ENCODE results near the gene VSX1.

VSX1 gene

DNA sequence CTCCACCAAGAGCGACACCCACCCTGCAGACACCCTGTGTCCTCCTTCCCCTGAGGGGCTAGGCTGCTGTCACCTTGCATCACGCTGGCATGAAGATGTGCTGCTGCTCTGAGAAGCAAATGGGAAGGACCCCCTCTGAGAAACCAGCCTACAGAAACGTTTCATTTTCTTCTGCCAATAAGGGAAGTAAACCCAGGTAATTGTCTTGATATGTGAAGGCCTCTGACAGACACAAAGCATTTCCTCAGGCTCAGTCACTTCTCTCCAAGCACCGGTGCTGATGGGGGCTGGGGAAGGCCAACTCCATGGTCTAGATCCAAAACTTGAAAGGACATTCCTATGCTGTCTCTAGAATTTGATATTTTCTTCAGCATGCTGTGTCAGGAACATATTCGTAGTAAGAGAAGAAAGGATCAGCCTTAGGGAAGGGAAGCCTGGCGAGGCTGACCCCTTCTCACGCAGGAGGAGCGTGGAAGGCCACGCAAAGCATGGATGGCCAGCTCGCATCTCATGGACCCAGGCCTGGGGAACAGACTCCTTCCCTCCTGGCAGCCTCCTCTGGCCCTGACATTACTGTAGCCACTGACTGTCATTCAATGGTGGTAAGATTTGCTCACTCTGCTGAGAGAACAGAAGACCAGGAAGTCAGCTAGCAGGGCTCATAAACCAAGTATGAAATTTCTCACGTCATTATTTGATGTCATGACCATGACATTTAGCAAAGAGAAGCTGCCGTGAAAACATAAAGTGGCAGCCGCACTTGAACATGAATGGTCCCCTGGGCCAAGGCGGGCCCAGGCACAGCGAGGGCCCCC, 44.4 kb downstream of the VSX1 start:
- no peak for DNase-seq

DNA sequence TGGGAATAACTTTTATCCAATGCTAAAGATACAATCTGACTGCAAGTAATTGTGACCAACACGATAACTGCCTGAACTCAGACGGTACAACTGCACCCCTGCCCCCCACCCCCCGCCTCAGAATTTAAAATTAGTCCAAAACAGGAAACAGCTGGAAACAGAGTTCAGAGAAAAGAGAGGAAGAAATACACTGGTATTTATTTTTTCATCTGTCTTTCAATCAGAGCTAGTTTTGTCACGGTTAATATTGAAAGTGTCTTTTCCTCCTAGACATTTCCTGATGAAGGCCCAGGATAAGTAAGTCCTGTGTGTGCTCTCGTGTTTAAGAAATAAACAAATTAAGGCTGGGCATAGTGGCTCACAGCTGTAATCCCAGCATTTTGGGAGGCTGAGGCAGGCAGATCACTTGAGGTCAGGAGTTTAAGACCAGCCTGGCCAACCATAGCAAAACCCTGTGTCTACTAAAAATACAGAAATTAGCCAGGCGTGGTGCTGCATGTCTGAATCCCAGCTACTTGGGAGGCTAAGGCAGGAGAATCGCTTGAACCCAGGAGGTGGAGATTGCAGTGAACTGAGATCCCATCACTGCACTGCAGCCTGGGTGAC, 45.5 kb downstream of the VSX1 start:
- no peak for DNase-seq

DNA sequence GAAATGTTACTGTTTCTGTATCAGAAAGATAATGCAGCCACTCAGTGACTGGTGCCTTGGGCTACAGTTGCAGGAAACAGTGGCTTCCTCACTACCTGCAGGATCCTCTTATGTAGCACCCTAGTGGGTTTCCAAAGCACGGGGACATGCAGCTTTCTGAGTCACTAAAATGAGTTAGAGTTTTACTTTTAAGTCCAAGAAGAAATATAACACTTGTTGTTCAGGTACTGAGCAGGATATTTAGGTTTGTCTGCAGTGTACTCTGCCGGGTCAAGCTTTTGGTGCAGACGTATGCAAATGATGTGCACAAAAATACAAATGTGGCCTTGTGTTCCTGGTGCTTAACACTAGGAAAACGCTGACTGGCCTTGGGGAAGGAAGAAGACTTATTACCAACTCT, 46.0 kb downstream of the VSX1 start:
- DNase-seq, result peak; percentile 52

DNA sequence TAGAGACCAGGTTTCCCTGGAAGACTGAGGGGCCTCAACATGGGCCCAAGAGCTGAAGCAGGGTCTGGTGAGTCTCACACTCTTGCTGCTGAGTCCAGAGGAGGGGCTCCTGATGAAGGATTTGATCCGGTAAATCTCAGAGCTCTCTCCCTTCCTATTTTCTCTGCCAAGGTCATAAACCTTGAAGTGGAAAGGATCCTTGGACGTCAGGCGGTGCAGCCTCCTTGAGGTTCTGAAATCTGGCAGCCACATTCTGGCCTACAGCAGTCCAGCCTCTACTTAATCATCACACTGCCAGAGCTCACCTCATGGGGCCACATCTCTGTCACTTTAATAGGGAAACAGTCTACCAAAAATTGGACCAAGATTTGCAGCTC, 48.0 kb downstream of the VSX1 start:
- DNase-seq, result no peak

DNA sequence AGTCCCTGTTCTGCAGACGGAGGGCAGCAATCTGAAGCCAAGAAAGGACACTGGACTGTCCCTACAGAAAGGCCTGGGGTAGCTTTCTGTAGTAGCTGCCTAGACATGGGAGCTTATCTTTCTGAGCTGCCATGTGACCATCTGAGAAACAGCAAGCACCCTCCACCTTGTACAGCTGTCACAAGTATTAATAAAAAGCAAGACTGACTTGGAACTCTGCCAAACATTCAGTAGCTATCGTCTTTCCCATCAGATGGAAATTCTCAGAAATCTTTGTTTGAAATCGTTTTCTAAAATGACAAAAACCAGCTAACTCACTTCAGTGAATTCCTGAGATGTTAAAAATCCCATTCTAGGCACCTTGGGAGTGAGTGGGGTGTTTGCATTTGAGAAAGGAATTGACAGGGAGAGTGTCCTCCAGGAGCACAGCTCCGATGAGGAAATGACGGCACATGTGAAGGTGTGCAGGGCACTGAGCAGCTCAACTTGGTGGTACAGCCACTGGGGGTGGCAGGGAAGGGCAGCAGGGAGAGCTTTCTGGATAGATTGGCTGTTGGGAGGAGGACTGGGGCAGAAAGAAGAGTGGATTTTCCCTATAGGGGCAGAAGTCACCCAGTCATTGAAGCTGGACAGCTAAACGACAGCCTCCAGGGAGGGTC, 48.5 kb downstream of the VSX1 start:
- DNase-seq, result no peak

DNA sequence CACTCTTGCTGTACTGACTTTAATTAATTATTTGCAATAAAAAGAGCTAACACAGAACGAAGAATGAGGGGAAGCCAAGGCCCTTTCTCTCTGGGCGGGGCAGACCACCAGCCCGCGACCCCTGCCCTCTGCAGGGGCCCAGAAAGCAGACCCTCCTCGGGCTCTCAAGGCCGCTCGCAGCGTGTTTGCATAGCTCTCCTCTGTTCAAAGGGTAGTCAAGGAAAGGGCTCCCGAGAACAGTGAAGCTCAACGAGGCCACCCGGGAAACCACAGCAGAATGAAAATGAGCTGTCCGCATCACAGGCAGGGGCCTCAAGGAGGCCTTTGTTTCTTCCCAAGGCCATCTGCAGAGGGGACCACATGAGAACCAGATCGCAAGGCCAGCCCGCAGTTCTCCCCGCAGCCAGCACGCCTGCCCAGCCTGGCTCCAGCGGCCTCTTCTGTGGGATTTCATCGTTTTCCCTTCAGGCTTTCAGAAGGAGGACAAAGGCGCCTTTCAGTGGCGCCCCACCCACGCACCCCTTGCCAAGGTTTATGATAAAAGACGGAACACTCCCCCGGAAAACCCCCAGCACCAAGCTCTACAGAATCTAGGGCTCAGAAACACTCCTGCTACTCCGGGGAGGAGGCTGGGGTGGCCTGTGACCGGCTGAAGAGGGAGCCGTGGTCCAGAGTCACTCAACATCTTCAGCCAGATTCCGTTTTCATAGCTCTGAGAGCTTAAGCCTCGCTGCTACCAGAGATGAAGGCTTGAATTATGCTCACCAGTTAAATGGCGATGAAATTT, 49.3 kb downstream of the VSX1 start:
- DNase-seq, result no peak

DNA sequence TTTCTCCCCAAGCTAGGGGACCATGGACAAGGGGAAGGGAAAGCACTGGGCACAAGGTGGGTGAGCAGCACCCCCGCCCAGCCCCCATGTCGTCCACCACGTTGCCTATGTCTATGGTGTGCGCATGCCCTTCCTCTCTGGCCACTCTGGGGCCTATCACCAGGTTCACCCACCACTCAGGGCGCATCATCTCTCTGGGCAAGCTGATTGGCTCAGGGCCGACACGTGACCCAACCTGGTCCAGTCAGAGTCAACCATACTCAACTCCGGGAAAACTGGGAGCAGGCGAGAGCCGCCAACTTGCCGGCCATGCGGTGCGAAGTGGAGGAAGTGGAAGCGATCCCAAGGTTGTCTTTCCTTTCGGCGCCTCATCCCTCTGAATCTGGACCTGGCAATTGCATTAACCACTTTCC, 49.9 kb downstream of the VSX1 start:
- DNase-seq, result no peak

DNA sequence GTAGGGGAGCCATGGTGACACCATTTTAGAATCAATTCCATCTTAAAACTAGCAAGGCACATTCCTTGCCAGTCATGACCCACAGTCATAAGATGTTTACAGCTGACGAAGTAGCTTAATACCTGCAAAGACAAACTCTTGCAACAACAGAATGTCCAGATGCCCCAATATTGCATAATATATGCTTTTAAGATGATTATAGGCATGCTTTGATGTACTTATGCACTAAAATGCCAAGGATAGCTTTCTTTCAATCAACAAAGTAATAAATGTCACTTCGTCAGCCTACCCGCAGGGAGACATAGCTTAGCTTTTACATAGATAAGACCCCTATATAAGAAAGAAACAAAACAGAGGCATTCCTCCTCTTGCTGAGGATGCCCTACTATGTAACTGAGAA, 50.7 kb downstream of the VSX1 start:
- DNase-seq, result no peak

DNA sequence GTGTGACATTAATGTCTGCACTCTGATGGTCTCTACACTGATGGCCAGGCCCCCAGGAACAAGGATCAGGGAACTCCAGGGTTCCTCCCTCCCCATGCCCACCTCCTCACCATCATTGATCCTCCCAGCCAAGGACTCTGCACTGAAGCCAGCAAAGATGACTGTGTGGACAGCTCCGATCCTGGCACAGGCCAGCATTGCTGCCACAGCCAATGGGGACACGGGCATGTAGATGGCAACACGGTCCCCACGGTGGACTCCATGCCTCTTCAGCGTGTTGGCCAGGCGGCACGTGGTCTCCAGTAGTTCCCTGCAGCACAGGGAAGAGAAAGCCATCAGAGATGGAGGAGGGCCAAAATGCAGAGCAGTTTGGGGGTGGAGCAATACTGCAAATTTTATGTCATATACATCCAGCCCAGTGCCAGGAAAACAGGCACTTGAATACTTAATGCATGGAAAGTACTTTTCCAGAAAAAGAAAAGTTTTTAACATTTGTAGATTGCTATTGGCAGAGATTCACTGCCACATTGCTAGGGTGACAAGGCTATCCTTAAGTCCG, 51.2 kb downstream of the VSX1 start:
- no peak for DNase-seq

DNA sequence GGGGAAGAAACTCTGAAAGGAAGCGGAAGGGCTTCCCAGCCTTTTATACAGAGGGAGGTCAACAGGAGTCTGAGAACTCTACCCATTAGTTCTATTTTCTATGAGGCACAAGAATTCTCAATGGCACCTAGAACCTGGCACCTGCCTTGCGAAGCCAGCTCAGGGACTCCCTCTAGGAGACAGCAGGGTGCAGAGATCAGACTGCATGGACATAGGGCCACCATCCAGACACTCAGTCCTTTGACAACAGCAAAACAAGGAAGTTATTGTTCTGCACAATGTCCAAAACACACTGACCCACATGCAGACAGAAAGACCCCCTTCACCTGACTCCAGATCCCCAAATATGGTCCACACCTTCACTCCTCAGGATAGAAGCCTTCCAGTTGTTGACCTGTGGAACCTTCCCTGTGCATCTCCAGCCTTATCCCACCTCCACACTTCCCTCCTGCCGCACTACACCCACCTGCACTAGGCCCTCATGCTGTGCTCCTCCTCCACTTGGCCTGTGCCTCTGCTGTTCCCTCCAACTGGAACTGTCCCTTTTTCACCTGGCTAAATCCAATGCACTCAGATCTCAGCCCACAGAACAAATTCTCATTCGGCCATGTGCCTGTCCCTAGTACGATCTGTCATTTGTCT, 51.8 kb downstream of the VSX1 start:
- no peak for DNase-seq

DNA sequence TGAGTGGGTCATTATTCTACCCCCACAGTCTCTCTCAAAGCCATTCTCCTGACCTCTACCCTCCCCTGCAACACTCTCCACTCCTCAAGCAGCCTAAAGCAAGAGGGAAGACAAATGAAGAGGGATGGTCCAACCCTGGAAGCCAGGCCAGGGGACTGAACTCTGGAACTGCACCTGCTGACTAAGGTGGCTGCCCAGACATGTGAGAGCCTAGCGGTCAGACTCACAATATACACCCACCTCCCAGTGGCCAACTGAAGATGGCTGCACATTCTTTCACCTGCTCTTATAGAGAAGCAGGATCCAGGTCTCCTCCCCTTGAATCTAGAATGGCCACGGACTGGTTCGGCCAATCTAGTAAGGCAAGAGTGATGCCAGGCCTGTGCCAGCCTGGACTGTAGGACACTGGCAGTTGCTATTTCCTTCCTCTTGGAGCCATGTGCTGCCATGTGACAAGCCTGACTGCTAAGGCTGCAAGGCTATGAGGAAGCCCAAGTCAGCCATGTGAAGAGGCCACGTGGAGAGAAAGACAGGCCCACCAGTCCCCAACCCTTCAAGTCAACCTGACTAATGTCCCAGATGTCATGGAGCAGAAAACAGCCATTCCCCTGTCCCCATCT, 55.8 kb downstream of the VSX1 start:
- no peak for DNase-seq
